C4-2B (cell line): ENCODE measurements around the gene NECAP2.

Experiments used
- H3K27ac ChIP-seq: fragments of 450-650 bp; 2 replicates; pipeline ENCODE4 v1.5.1; 2017
- ZFX ChIP-seq: fragments of 450-650 bp; IDR thresholded peaks from 2 replicates; pipeline ENCODE4 v1.6.1; 2017
- TF ChIP-seq, protein P1 (sequence below): fragments of 450-650 bp; conservative IDR thresholded peaks from 2 replicates; pipeline ENCODE4 v1.5.1; 2017; ENCODE audit warnings: mild to moderate bottlenecking

The NECAP2 gene, protein sequence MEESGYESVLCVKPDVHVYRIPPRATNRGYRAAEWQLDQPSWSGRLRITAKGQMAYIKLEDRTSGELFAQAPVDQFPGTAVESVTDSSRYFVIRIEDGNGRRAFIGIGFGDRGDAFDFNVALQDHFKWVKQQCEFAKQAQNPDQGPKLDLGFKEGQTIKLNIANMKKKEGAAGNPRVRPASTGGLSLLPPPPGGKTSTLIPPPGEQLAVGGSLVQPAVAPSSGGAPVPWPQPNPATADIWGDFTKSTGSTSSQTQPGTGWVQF

DNA sequence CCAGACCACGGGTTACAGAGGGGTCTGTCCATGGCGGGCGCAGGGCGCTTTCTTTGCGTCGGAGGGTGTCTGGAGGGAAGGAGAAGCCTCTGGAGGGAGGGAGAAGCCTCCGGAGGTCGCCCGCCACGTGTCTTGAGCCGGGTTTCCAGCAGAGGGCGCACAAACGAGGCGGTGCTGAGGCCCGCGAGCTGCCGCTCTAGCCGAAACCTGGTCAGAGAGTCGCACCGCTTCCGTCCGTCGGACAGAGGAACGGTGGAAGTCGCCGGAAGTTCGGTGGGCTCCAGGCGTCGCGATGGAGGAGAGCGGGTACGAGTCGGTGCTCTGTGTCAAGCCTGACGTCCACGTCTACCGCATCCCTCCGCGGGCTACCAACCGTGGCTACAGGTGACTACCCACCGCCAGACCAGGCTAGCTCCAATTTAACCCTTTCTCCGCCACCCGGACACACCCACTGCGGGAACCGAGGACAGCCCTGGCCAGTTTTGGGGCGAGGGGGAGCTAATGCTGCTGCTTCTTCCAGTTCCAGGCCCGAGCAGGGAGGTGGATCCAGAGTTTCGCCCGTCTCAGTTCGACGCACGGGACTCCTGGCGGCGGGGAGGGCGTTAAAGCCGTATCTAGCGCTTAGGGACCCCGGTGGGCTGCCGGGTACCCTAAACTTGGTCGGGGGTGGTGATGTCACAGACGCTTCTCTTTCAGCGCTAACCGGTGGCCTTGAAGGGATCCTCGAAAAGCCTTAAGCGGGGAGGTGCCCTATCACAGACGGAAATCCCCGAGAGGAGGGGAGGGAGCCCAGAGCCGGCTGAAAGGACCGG is at the start of gene NECAP2:
Gene NECAP2, plus strand, starts transcription at position 255 of the 812 bp plus-strand sequence. Its CDS starts 38 bp downstream, at position 293.
- H3K27ac ChIP-seq: peak within 1 kb of the TSS; percentile 80
- TF ChIP-seq, protein P1, sequence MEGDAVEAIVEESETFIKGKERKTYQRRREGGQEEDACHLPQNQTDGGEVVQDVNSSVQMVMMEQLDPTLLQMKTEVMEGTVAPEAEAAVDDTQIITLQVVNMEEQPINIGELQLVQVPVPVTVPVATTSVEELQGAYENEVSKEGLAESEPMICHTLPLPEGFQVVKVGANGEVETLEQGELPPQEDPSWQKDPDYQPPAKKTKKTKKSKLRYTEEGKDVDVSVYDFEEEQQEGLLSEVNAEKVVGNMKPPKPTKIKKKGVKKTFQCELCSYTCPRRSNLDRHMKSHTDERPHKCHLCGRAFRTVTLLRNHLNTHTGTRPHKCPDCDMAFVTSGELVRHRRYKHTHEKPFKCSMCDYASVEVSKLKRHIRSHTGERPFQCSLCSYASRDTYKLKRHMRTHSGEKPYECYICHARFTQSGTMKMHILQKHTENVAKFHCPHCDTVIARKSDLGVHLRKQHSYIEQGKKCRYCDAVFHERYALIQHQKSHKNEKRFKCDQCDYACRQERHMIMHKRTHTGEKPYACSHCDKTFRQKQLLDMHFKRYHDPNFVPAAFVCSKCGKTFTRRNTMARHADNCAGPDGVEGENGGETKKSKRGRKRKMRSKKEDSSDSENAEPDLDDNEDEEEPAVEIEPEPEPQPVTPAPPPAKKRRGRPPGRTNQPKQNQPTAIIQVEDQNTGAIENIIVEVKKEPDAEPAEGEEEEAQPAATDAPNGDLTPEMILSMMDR: peak; percentile 82
- no peak for TF ChIP-seq ZFX

DNA sequence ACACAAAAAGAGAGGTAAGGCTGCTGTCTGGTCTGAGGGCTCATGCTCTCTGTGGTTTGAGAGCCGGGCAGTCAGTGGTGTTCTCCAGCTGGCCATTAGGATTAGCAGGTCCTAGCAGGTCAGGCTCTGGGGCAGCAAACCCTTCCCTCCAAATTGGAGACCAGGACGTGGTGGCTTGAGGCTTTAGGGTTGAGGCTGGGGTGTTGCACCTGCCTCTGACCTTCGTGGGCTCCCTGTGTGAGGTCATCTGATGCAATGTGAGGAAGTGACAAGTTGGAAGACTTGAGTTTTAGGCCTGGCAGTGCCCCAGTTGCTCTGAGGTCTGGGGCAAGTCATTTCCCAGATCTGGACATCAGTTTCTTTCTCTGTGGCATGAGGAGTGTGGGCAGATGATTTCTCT is 49.1 kb upstream of the NECAP2 start:
- TF ChIP-seq ZFX: no peak
- TF ChIP-seq, protein P1: no peak
- no peak overlapping the region for H3K27ac ChIP-seq

DNA sequence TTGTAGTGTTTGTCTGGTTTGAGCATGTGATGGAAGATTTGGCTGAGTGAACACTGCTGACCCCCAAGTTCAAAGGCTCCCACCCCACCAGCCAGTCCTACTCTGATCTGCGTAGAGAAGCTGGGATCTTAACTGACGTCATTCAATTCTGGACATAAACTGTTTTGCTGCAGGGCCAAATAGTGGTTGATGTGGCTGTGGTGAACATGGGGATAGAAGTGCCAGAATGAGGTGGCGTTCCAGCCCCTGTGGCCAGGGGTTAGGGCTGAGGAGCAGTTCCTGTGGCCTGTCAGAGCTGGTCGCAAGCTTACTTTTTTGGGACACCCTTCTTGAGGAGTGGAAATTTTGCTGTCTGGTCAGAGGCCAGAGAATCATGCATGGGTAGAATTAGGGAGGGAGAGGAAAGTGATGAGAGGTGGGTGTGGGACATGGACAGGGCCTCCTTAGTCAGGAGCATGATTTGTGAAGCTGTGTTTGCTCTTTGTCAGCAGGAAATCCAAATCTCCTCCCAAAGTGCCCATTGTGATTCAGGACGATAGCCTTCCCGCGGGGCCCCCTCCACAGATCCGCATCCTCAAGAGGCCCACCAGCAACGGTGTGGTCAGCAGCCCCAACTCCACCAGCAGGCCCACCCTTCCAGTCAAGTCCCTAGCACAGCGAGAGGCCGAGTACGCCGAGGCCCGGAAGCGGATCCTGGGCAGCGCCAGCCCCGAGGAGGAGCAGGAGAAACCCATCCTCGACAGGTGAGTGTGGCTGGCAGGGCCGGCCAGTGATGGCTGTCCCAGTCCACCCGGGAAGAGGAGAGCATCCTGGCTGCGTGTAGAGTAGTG is 47.6 kb upstream of the NECAP2 start:
- no peak overlapping the region for H3K27ac ChIP-seq

DNA sequence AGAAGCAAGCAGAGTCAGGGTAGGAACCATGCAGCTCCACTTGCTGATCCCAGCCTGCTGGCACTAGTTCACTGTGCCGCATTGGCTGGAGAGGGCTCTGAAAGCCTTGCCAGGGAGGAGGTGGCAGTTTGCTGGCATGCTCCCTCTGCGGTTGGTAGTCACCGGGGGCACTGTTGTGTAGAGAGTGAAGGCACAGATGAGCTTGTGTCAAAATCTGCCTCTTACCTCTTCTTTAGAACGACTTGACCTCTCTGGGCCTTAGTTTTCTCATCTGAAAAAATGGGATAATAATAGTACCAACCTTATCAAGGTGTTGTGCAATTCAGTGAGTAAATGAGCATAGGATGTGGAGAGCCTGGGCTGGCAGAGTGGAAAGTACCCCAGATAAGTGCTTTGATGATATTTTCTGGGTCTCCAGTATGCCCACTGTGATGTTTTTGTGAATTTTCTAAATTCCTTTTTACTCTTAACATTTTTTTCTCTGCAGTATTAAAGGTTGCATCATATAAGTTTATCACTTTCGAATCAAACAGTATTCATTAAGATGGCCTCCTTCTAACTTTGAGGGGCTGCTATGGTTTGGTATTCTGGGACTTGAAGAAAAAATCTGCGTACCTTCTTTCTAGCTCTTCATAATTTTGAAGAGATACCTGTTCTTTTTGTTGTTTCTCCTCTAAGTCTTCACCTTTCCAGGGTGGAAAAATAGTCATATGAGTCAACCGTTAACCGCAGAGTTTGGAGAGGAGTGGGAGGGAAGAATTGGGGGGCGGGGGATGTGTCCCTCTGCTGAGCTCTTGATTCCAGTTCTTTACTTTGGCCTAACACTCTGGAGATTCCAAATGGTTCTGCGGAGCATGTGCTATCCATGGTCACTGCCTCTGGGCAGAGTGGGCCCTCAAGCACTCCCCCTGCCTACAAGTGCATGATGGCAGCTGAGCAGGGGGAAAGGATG is 46.7 kb upstream of the NECAP2 start:
- TF ChIP-seq, protein P1: no peak
- TF ChIP-seq ZFX: no peak
- H3K27ac ChIP-seq: no peak overlapping the region

More for the DNA sequence above, 47.6 kb upstream of the NECAP2 start:
- TF ChIP-seq ZFX: no peak
- TF ChIP-seq, protein P1: no peak

DNA sequence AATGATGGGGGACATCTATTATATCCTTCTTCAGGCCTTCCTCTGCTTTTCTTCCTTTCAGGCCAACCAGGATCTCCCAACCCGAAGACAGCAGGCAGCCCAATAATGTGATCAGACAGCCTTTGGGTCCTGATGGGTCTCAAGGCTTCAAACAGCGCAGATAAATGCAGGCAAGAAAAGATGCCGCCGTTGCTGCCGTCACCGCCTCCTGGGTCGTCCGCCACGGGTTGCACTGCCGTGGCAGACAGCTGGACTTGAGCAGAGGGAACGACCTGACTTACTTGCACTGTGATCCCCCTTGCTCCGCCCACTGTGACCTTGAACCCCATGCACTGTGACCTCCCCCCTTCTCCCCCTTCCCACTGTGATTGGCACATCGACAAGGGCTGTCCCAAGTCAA is 45.5 kb upstream of the NECAP2 start:
- no peak overlapping the region for H3K27ac ChIP-seq
- TF ChIP-seq, protein P1: no peak
- no peak for TF ChIP-seq ZFX

DNA sequence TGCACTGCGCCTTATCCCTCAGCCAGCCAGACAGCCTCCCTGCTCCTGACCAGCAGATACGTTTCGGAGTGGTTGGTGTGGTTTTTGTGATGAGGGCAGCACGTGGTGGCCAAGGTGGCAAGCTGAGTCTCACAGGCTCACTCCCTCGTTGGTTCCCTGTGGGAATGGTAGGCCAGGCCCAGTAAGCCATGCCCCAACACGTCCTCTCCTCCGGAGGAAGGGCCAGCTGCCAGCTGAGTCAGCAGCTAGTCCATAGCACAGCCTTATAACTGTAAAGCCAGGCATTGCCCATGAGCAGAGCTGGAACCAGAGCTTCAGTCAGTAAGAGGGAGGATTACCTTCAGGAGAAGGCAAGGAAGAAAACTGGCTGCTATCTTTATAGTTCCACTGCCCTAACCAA is 43.9 kb upstream of the NECAP2 start:
- no peak for TF ChIP-seq ZFX
- TF ChIP-seq, protein P1: no peak
- peak overlapping the region; percentile 15 for H3K27ac ChIP-seq
